Measurements from ENCODE around the gene MEGF9. TPM values are rescaled to one million over a fixed set of nuclear protein-coding genes. Genes with fewer than 3 reads are reported as not detected.

The MEGF9 gene
- total RNA-seq, 5 donors from 2014 or later (not counting 1 experiment from before 2014, with no cell fraction given): 10.4 to 15.5 (median 11.3) TPM

DNA sequence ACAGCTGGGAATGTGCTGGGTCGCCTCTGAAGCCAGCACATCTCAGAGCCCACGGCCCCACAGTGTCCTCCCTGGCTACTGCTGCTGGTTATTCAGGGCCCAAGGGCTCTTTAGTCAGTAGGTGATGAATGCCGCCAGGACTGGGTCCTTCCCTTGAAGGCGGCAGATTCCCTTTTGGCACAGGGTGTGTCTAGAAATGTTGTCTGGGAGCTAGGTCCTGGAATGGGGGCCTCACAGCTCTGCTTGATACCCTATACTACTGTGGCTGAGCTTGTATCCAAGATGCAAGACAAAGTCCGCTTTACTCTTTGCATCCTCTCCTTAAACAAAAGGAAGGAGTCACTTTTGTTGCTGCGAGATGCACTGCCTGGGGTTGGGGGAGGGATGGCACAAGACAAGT is 33.1 kb downstream of the MEGF9 start:
- WGBS (ENCODE audit: insufficient coverage): 100% methylated on average over 2 of the region's 6 CpGs

DNA sequence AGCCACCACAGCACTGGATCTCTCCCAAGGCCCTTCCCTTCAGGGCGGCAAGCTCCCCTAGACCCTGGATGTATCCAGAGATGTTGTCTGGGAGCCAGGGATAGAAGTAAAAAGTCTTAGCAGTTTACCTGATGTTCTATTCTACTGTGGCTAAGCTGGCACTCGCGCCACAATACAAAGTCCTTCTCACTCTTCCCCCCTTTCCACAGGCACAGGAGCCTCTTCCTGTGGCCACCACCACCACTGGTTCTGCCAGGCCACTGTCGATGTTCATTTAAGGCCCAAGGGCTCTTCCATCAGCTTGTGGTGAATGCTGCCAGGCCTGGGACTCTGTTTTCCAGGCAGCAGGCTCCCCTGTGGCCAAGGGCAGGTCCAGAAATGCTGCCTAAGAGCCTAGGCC is 33.7 kb downstream of the MEGF9 start:
- no peaks in the 10 kb centered on the region for H3K4me1 ChIP-seq (ENCODE audit: control insufficient read depth in 1 of 2, extremely low read depth in 1 of 2, insufficient read depth in 2 of 2, low read length in 2 of 2)
- no peaks in the 10 kb centered on the region for H3K27me3 Mint-ChIP-seq
- POLR2A ChIA-PET: no interaction called here
- H3K27ac ChIP-seq (ENCODE audit: low read length): no peak overlapping the region
- no peak for DNase-seq
- H3K9me3 Mint-ChIP-seq: no peaks in the 10 kb centered on the region
- H3K4me3 Mint-ChIP-seq: no peak overlapping the region
- H3K4me1 Mint-ChIP-seq: peaks cover 0 to 22% (median 9%) of the 10 kb centered on the region in 3 donors
- CTCF ChIA-PET: no interaction called here
- no peaks in the 10 kb centered on the region for H3K36me3 ChIP-seq (ENCODE audit: control insufficient read depth in 2 of 2, extremely low read depth in 1 of 2, insufficient read depth in 1 of 2, low read length in 1 of 2)
- H3K27ac Mint-ChIP-seq: no peak overlapping the region
- no peaks in the 10 kb centered on the region for H3K27me3 ChIP-seq (replicated peaks in 1 of 2; ENCODE audit: control insufficient read depth in 2 of 2, extremely low read depth in 1 of 2, insufficient read depth in 2 of 2, low read length in 1 of 2)
- H3K36me3 Mint-ChIP-seq: peaks cover 37% of the 10 kb centered on the region
- H3K9me3 ChIP-seq: no peaks in the 10 kb centered on the region
- no peak overlapping the region for H3K4me3 ChIP-seq (ENCODE audit: control insufficient read depth in 1 of 2, extremely low read depth in 1 of 2, low read length in 1 of 2)
- 56% methylated on average over 1 of the region's 4 CpGs for WGBS (ENCODE audit: insufficient coverage)
- ATAC-seq (replicated peaks in 1 of 4): no peak

More for the DNA sequence above, 33.1 kb downstream of the MEGF9 start:
- no peaks in the 10 kb centered on the region for H3K27me3 ChIP-seq (replicated peaks in 1 of 2; ENCODE audit: control insufficient read depth in 2 of 2, extremely low read depth in 1 of 2, insufficient read depth in 2 of 2, low read length in 1 of 2)
- H3K4me1 Mint-ChIP-seq: peaks cover 0 to 24% (median 9%) of the 10 kb centered on the region in 3 donors
- H3K9me3 ChIP-seq: no peaks in the 10 kb centered on the region
- ChIA-PET CTCF (no interaction called here), POLR2A (no interaction called here)
- no peaks in the 10 kb centered on the region for H3K4me1 ChIP-seq (ENCODE audit: control insufficient read depth in 1 of 2, extremely low read depth in 1 of 2, insufficient read depth in 2 of 2, low read length in 2 of 2)
- H3K27ac ChIP-seq (ENCODE audit: low read length): no peak overlapping the region
- H3K9me3 Mint-ChIP-seq: peaks cover 0 to 2% (median 0%) of the 10 kb centered on the region in 3 donors
- H3K36me3 Mint-ChIP-seq: peaks cover 40% of the 10 kb centered on the region
- no peak overlapping the region for H3K4me3 ChIP-seq (ENCODE audit: control insufficient read depth in 1 of 2, extremely low read depth in 1 of 2, low read length in 1 of 2)
- no peaks in the 10 kb centered on the region for H3K36me3 ChIP-seq (ENCODE audit: control insufficient read depth in 2 of 2, extremely low read depth in 1 of 2, insufficient read depth in 1 of 2, low read length in 1 of 2)
- DNase-seq (no peak), ATAC-seq (replicated peaks in 1 of 4) (no peak)
- H3K27me3 Mint-ChIP-seq: no peaks in the 10 kb centered on the region
- no peak overlapping the region for H3K27ac Mint-ChIP-seq
- no peak overlapping the region for H3K4me3 Mint-ChIP-seq

DNA sequence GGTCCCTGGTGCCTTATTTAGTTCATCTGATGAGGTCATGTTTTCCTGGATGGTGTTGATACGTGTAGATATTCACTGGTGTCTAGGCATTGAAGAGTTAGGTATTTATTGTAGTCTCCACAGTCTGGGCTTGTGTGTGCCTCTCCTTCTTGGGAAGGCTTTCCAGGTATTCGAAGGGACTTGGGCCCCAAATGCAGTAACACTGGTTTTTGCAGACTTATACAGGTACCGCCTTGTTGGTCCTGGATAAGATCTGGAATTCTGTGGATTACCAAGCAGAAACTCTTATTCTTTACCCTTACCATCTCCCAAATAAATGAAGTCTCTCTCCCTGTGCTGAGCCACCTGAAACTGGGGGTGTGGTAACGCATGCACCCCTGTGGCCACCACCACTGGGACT is 34.1 kb downstream of the MEGF9 start:
- ATAC-seq (replicated peaks in 1 of 4) (no peak), DNase-seq (no peak)
- Histone ChIP-seq H3K9me3 (no peaks in the 10 kb centered on the region), H3K4me1 (ENCODE audit: control insufficient read depth in 1 of 2, extremely low read depth in 1 of 2, insufficient read depth in 2 of 2, low read length in 2 of 2) (no peaks in the 10 kb centered on the region), H3K36me3 (ENCODE audit: control insufficient read depth in 2 of 2, extremely low read depth in 1 of 2, insufficient read depth in 1 of 2, low read length in 1 of 2) (no peaks in the 10 kb centered on the region), H3K27ac (ENCODE audit: low read length) (no peak overlapping the region), H3K27me3 (replicated peaks in 1 of 2; ENCODE audit: control insufficient read depth in 2 of 2, extremely low read depth in 1 of 2, insufficient read depth in 2 of 2, low read length in 1 of 2) (no peaks in the 10 kb centered on the region), H3K4me3 (ENCODE audit: control insufficient read depth in 1 of 2, extremely low read depth in 1 of 2, low read length in 1 of 2) (no peak overlapping the region)
- POLR2A ChIA-PET: no interaction called here
- 100% methylated on average over 1 of the region's 4 CpGs for WGBS (ENCODE audit: insufficient coverage)
- peaks cover 0 to 19% (median 9%) of the 10 kb centered on the region in 3 donors for H3K4me1 Mint-ChIP-seq
- peaks cover 33% of the 10 kb centered on the region for H3K36me3 Mint-ChIP-seq
- H3K27me3 Mint-ChIP-seq: no peaks in the 10 kb centered on the region
- no peak overlapping the region for H3K27ac Mint-ChIP-seq
- CTCF ChIA-PET: no interaction called here
- H3K4me3 Mint-ChIP-seq: no peak overlapping the region
- no peaks in the 10 kb centered on the region for H3K9me3 Mint-ChIP-seq

DNA sequence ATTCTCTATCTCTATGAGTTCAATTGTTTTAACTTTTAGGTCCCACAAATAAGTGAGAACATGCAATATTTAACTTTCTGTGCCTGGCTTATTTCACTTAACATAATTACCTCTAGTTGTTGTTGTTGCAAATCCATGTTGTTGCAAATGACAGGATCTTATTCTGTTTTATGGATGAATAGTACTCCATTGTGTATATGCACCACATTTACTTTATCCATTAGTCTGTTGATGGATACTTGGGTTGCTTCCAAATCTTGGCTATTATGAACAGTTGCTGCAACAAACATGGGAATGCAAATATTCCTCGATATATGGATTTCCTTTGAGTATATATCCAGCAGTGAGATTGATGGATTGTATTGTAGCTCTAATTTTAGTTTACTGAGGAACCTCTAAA is 36.3 kb downstream of the MEGF9 start:
- no CpG with 5 or more reads among the region's 1 CpG for WGBS (ENCODE audit: insufficient coverage)
- Mint-ChIP-seq H3K9me3 (no peaks in the 10 kb centered on the region), H3K27ac (no peak overlapping the region), H3K27me3 (no peaks in the 10 kb centered on the region), H3K4me1 (peaks cover 0 to 13% (median 4%) of the 10 kb centered on the region in 3 donors), H3K4me3 (no peak overlapping the region), H3K36me3 (peaks cover 24% of the 10 kb centered on the region)
- Histone ChIP-seq H3K9me3 (no peaks in the 10 kb centered on the region), H3K4me3 (ENCODE audit: control insufficient read depth in 1 of 2, extremely low read depth in 1 of 2, low read length in 1 of 2) (no peak overlapping the region), H3K4me1 (ENCODE audit: control insufficient read depth in 1 of 2, extremely low read depth in 1 of 2, insufficient read depth in 2 of 2, low read length in 2 of 2) (no peaks in the 10 kb centered on the region), H3K27ac (ENCODE audit: low read length) (no peak overlapping the region), H3K36me3 (ENCODE audit: control insufficient read depth in 2 of 2, extremely low read depth in 1 of 2, insufficient read depth in 1 of 2, low read length in 1 of 2) (no peaks in the 10 kb centered on the region), H3K27me3 (replicated peaks in 1 of 2; ENCODE audit: control insufficient read depth in 2 of 2, extremely low read depth in 1 of 2, insufficient read depth in 2 of 2, low read length in 1 of 2) (no peaks in the 10 kb centered on the region)
- DNase-seq (no peak), ATAC-seq (replicated peaks in 1 of 4) (no peak)
- ChIA-PET CTCF (interaction anchor here in 1 of 2 donors (0.6 kb wide), 1 partner anchor 518 kb away, joined by 3 read pairs; no protein-coding TSS in a partner anchor), POLR2A (no interaction called here)

DNA sequence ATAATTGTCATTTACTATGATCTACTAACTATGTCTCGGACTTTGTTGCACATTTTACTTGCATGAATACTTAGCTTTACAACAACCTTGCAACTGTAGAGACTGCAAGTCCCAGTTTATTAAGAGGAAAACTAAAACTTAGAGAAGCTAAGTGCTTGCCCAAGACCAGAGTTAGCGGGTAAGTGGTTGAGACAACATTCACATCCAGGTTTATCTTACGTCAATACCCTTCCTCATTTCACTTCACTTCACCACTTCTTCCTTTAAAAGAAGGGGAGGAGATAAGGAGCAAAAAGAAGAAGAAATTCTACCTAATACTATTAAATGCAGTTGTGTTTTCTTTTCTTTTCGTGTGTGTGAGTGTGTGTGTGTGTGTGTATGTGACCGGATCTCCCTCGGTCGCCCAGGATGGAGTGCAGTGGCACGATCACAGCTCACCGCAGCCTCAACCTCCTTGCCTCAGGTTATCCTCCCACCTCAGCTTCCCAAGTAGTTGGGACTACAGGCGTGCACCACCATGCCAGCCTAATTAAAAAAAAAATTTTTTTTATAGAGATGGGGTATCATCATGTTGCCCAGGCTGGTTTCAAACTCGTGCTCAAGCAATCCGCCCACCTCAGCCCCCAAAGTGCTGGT is 37.4 kb downstream of the MEGF9 start:
- CTCF ChIA-PET: no interaction called here

DNA sequence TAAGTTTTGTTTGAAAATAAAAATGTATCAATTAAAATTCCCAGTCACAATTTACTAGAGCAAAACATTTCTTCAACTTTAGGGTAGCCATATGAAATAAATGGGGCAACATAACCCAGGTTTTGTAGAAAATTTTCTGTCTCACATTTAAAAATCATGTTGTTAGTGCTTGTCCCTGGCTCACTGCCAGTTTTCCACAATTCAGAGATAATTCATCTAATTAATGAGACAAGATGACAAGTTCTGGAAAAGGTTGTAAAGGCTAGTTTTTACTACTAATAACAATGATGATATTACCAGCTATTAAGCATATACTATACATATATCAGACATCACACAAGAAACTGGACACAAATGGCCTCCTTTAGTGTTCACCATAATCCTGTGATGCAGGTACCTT is 45.9 kb downstream of the MEGF9 start:
- no peaks in the 10 kb centered on the region for H3K27me3 Mint-ChIP-seq
- peaks cover 4% of the 10 kb centered on the region for H3K36me3 Mint-ChIP-seq
- Histone ChIP-seq H3K4me3 (ENCODE audit: control insufficient read depth in 1 of 2, extremely low read depth in 1 of 2, low read length in 1 of 2) (no peak overlapping the region), H3K36me3 (ENCODE audit: control insufficient read depth in 2 of 2, extremely low read depth in 1 of 2, insufficient read depth in 1 of 2, low read length in 1 of 2) (no peaks in the 10 kb centered on the region), H3K9me3 (no peaks in the 10 kb centered on the region), H3K27me3 (replicated peaks in 1 of 2; ENCODE audit: control insufficient read depth in 2 of 2, extremely low read depth in 1 of 2, insufficient read depth in 2 of 2, low read length in 1 of 2) (no peaks in the 10 kb centered on the region), H3K4me1 (ENCODE audit: control insufficient read depth in 1 of 2, extremely low read depth in 1 of 2, insufficient read depth in 2 of 2, low read length in 2 of 2) (no peaks in the 10 kb centered on the region), H3K27ac (ENCODE audit: low read length) (no peak overlapping the region)
- DNase-seq (no peak), ATAC-seq (replicated peaks in 1 of 4) (no peak)
- peaks cover 23 to 36% (median 29%) of the 10 kb centered on the region in 3 donors for H3K4me1 Mint-ChIP-seq
- H3K9me3 Mint-ChIP-seq: no peaks in the 10 kb centered on the region
- ChIA-PET POLR2A (no interaction called here), CTCF (no interaction called here)
- no peak overlapping the region for H3K4me3 Mint-ChIP-seq
- H3K27ac Mint-ChIP-seq: no peak overlapping the region

More for the DNA sequence above, 37.4 kb downstream of the MEGF9 start:
- no peaks in the 10 kb centered on the region for H3K9me3 ChIP-seq
- no peaks in the 10 kb centered on the region for H3K4me1 ChIP-seq (ENCODE audit: control insufficient read depth in 1 of 2, extremely low read depth in 1 of 2, insufficient read depth in 2 of 2, low read length in 2 of 2)
- POLR2A ChIA-PET: interaction anchor here in 1 of 2 donors (0.6 kb wide), 1 partner anchor 38 kb away, joined by 3 read pairs; no protein-coding TSS in a partner anchor
- H3K36me3 Mint-ChIP-seq: peaks cover 24% of the 10 kb centered on the region
- peaks cover 0 to 11% (median 2%) of the 10 kb centered on the region in 3 donors for H3K4me1 Mint-ChIP-seq
- ATAC-seq (replicated peaks in 1 of 4): no peak
- no peak overlapping the region for H3K27ac Mint-ChIP-seq
- no peak overlapping the region for H3K4me3 ChIP-seq (ENCODE audit: control insufficient read depth in 1 of 2, extremely low read depth in 1 of 2, low read length in 1 of 2)
- H3K4me3 Mint-ChIP-seq: no peak overlapping the region
- H3K27ac ChIP-seq (ENCODE audit: low read length): no peak overlapping the region
- no peak for DNase-seq
- H3K9me3 Mint-ChIP-seq: no peaks in the 10 kb centered on the region
- no peaks in the 10 kb centered on the region for H3K27me3 Mint-ChIP-seq
- H3K27me3 ChIP-seq (replicated peaks in 1 of 2; ENCODE audit: control insufficient read depth in 2 of 2, extremely low read depth in 1 of 2, insufficient read depth in 2 of 2, low read length in 1 of 2): no peaks in the 10 kb centered on the region
- no CpG with 5 or more reads among the region's 12 CpGs for WGBS (ENCODE audit: insufficient coverage)
- H3K36me3 ChIP-seq (ENCODE audit: control insufficient read depth in 2 of 2, extremely low read depth in 1 of 2, insufficient read depth in 1 of 2, low read length in 1 of 2): no peaks in the 10 kb centered on the region

DNA sequence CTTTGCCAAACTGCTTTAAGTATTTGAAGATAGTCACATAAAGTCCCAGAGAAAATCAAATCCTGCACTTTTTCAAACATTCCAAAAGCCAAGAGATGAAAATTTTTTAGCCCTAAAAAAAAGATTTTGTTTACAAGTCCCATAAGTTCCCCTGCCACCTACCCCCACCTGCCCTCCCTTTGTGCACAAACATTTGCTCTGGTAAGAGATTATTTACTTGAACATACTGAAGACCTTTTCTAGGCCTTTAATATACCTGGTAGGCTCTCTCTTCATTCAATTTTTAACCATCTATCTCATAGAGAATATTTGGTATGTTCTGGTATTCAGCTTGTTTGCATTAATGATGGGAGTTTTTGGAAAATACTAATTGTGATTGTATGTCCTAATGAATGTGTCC is 50.3 kb downstream of the MEGF9 start:
- no peaks in the 10 kb centered on the region for H3K27me3 Mint-ChIP-seq
- ATAC-seq (replicated peaks in 1 of 4) (no peak), DNase-seq (no peak)
- Histone ChIP-seq H3K27me3 (replicated peaks in 1 of 2; ENCODE audit: control insufficient read depth in 2 of 2, extremely low read depth in 1 of 2, insufficient read depth in 2 of 2, low read length in 1 of 2) (no peaks in the 10 kb centered on the region), H3K36me3 (ENCODE audit: control insufficient read depth in 2 of 2, extremely low read depth in 1 of 2, insufficient read depth in 1 of 2, low read length in 1 of 2) (no peaks in the 10 kb centered on the region), H3K27ac (ENCODE audit: low read length) (no peak overlapping the region), H3K4me1 (ENCODE audit: control insufficient read depth in 1 of 2, extremely low read depth in 1 of 2, insufficient read depth in 2 of 2, low read length in 2 of 2) (no peaks in the 10 kb centered on the region), H3K4me3 (ENCODE audit: control insufficient read depth in 1 of 2, extremely low read depth in 1 of 2, low read length in 1 of 2) (no peak overlapping the region), H3K9me3 (no peaks in the 10 kb centered on the region)
- no peaks in the 10 kb centered on the region for H3K9me3 Mint-ChIP-seq
- CTCF ChIA-PET: no interaction called here
- peaks cover 15 to 36% (median 24%) of the 10 kb centered on the region in 3 donors for H3K4me1 Mint-ChIP-seq
- POLR2A ChIA-PET: no interaction called here
- no peaks in the 10 kb centered on the region for H3K36me3 Mint-ChIP-seq
- H3K4me3 Mint-ChIP-seq: no peak overlapping the region
- H3K27ac Mint-ChIP-seq: no peak overlapping the region
